Stimulated activated naive CD8-positive, alpha-beta T cell treated with anti-CD3 and anti-CD28 coated beads, Interleukin-15, Interleukin-2, amounts not matched to agents 100 U/mL and 50 U/mL, for 24 hours (primary cell): ENCODE data around the gene CTSE.
A peak's percentile ranks its signal among the peaks of the same experiment; 100 is the strongest.
"Not testable (repeated sequence)": the region's sequence is repeated elsewhere in the genome, so short reads cannot be mapped to it uniquely, and the experiment has no call there.

Experiments
- ATAC-seq: fragments of 150-1000 bp; cut with Tn5 transposase; one replicate; pipeline ENCODE4 v1.10.0; 2021
- DNase-seq: peaks from one replicate; pipeline ENCODE4 v3.0.0; 2021

CTSE gene

GRCh38 chr1:206023695-206024094 is at the start of gene CTSE:
CTSE (minus strand) TSS chr1:206023895; CDS start chr1:206023791, 104 bp downstream.
- no peak for ATAC-seq
- DNase-seq = no peak

DNA sequence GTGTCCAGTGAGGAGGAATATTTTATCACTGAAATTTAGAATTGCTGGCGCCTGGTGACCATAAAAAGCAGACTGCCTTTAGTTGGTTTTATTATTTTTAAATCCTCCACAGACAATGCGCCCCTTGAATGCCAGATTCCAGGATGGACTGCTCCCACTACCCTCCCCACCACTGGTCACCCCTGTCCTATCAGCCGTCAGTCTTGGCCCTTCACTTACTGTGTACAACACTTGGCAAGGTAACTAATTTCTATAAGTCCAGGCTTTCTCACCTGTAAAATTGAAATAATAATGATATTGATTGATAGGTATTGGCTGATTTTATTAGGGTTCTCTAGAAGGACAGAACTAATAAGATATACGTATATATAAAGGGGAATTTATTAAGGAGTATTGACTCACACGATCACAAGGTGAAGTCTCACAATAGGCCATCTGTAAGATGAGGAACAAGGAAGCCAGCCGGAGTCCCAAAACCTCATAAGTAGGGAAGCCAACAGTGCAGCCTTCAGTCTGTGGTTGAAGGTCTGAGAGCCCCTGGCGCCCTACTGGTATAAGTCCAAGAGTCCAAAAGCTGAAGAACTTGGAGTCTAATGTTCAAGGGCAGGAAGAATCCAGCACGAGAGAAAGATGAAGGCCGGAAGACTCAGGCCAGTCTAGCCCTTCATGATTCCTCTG is 47.1 kb upstream of the CTSE start:
- DNase-seq (no peak), ATAC-seq (no peak)

DNA sequence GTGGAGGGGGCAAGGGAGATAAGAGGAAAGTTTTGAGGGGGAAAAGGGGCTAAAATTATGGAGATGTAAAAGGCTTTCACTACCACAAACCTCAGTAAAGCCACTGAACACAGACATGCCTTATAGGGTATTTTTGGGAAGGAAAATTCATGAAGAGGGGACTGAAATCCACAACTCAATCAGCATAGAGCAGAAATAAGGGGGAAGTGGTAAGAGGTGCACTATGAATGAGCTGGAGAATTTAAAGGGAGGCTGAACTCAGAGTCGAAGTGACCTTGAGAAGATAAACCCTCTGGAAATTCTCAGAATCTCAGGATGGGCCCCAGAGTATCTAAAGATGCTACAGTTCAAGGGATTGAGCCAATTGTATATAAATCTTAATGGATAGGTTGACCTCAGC is 44.6 kb upstream of the CTSE start:
- DNase-seq (no peak), ATAC-seq (peak; percentile 48)

DNA sequence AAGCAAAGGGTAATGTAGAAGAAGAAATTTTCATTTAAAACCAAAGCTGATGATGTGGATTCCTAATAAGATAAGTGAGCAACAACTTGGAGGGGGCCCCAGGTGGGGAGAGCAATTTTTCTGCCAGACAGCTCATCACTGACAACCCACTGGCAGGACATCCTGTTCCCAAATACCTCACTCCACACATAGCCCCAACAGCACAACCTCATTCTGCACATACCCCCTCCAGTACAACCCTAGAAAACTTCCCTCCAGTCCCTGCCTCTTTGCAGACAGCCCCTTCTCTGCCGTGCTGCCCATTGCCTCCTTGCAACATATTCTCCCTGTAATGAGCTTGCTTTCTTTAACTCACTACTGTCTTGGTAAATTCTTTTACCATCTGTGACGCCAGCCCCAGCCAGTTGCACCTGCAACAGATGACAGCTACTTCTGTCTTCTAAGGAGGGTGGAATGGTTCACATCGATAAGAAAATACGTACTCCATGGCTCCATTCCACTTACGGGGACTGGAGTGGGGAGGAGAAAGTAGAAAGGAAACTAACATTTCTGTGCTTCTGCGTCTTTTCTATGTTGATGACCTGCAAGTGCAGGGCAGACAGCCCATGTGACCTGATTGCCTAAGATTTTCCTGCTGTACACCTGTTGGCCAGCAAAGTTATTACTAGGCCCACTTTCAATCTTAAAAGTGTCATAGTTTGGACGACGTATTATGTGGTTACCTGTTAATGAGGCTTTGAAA is 44.0 kb upstream of the CTSE start:
- DNase-seq = no peak
- ATAC-seq = peak; percentile 28

DNA sequence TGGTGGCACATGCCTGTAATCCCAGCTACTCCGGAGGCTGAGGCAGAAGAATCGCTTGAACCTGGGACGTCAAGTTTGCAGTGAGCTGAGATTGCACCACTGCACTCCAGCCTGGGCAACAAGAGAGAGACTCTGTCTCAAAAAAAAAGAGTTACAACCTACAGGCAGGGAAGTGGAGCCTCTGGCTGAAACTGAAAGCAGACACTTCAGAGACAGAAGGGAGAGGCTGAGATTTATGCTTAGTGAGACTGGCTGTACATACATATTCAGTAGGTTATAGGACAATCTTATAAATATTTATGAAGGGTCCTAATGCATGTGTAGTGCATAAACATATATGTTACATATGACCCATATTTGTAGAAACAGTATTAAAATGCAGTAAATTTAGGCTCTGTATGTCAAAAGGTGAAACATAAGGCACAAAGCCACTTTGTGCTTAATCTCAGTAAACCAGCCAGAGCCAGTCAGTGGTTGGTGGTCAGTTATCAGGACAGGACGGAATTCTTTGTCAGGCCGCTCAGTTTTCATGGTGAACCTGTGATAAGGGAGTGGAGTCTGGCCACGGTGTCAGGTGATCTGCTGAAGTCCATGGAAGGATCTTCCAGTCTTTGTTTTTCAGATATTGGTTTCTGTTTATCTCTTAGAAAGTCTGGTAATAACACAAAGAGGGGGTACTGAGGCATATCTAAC is 42.9 kb upstream of the CTSE start:
- ATAC-seq = peak; percentile 72
- DNase-seq = no peak

- DNase-seq = no peak
- no peak for ATAC-seq
These were observed 42.0 kb upstream of the CTSE start for GRCh38 chr1:206065547-206066145.

DNA sequence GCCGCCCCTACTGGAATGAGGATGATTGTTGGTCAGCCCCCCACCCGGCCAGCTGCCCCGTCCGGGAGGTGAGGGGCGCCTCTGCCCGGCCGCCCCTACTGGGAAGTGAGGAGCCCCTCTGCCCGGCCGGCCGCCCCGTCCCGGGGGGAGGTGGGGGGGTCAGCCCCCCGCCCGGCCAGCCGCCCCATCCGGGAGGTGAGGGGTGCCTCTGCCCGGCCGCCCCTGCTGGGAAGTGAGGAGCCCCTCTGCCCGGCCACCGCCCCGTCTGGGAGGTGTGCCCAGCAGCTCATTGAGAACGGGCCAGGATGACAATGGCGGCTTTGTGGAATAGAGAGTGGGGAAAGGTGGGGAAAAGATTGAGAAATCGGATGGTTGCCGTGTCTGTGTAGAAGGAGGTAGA is 40.8 kb upstream of the CTSE start:
- DNase-seq, ATAC-seq: not testable (repeated sequence)

GRCh38 chr1:206064001-206064400 is 40.3 kb upstream of the CTSE start:
- not testable (repeated sequence) for DNase-seq, ATAC-seq

GRCh38 chr1:206062464-206062863 is 38.8 kb upstream of the CTSE start:
- no peak for DNase-seq
- no peak for ATAC-seq

DNA sequence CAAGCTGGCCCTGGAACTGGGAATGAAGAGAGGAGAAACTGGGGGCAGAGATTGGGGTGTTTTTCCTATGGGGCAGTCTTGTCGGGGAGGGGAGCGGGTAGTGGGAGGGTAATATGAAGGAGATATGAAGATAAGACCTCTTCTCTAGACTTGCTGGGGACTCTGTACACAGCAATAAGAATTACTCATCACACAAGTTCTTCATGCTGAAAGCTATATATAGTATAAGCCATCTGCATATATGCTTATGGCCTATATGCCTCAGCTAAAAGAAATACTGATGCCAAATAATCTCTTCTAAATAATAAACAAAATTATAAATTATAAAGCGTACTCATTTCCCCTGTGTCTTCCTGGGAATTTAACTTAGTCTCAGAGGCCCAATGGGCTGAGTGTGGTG is 37.1 kb upstream of the CTSE start:
- ATAC-seq = no peak

GRCh38 chr1:206059355-206059915 is 35.7 kb upstream of the CTSE start:
- no peak for DNase-seq

More for the DNA sequence above, 37.1 kb upstream of the CTSE start:
- DNase-seq = no peak

GRCh38 chr1:206058927-206059292 is 35.2 kb upstream of the CTSE start:
- ATAC-seq (no peak), DNase-seq (no peak)

More at GRCh38 chr1:206059355-206059915, 35.7 kb upstream of the CTSE start:
- ATAC-seq = no peak

GRCh38 chr1:206058289-206058926 is 34.7 kb upstream of the CTSE start:
- not testable (repeated sequence) for DNase-seq, ATAC-seq

DNA sequence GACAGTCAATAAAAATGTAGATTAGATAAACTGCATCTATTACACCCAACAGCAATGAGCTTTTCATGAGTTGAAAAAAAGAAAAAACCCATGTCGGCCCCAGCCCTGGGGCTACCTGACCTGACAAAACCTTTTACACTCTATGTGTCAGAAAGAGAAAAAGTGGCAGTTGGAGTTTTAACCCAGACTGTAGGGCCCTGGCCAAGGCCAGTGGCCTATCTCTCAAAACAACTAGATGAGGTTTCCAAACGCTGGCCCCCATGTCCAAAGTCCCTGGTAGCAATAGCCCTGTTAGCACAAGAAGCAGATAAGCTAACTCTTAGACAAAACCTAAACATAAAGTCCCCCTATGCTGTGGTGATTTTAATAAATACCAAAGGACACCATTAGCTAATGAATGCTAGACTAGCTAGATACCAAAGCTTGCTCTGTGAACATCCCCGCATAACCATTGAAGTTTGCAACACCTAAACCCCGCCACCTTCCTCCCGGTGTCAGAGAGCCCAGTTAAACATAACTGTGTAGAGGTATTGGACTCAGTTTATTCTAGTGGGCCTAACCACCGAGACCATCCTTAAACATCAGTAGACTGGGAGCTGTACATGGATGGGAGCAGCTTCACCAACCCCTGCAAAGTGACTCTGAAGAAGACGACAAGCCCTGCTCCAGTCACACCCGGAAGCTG is 32.1 kb upstream of the CTSE start:
- DNase-seq, ATAC-seq: not testable (repeated sequence)

DNA sequence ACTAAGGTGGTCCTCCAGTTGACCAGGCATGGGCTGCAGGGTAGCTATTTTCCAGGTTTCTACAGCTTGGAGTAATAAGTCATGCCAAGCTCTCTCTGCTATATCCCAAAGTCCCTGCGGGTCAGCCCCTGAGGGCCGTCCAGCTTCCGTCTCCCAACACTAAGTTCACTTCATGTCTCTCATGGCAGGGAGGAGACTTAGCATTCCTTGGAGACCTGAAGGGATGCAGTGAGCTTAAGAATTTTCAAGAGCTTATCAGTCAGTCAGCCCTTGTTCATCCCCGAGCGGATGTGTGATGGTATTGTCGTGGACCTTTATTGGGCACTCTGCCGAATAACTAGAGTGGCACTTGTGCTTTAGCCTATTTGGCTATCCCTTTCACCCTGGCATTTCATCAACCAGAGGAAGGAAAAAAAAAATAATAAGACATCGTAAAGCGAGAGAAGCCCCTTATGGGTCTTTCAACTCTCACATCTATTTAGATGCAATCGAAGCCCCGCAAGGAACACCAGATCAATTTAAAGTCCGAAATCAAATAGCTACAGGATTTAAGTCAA is 31.5 kb upstream of the CTSE start:
- not testable (repeated sequence) for ATAC-seq, DNase-seq

GRCh38 chr1:206053616-206054015 is 29.9 kb upstream of the CTSE start:
- DNase-seq, ATAC-seq: not testable (repeated sequence)

- not testable (repeated sequence) for ATAC-seq
- peak; percentile 34 for DNase-seq
These were observed 29.4 kb upstream of the CTSE start, which contains the start of gene RHEX for GRCh38 chr1:206052919-206053610. RHEX (plus strand) TSS chr1:206053173; CDS start chr1:206097829, 44,656 bp downstream.

DNA sequence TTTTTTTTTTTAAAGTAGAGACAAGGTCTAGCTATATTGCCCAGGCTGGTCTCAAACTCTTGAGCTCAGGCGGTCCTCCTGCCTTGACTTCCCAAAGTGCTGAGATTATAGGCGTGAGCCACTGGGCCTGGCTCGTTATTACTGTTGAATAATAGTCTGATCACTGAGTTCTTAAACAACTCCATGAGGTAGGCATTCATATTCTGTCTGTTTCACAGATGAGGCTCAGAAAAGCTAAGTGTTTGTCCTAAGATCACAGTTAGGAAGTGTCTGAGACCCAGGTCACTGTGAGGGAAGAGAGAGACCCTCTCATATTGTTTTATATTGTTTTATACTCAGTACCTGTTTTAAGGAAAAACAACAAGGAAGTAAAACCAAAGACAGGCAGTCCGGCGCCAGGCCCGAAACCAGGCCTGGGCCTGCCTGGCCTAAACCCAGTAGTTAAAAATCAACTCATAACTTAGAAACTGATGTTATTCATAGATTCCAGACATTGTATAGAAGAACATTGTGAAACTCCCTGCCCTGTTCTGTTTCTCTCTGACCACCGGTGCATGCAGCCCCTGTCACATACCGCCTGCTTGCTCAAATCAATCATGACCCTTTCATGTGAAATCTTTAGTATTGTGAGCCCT is 28.7 kb upstream of the CTSE start:
- not testable (repeated sequence) for ATAC-seq, DNase-seq

DNA sequence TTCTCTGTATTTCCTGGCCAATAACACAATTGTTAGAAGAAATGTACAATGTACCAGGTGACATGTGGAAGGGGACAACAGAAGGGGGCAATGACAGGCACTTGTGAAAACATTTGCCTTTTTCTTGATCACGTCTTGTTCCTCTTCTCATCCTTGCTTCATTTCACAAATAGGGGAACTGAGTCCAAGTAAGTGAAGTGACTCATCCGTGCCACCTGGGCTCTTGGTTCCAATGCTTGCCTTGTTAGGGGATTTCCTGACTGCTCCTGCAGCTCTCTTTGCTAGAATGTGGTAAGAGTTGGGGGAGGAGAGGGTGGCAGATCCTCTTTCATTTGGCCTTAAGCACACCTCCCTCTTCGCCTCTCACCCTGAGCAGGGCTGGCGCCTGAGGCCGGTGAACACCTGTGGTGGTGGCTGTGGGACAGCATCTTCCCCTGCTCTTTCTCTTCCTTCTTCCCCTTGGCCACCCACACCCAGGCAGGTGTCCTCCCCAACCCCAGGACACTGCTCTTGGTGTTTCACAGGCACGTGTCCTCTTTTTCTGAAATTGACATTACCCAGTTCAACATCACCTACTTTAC is 27.1 kb upstream of the CTSE start:
- ATAC-seq (peak; percentile 94), DNase-seq (peak; percentile 62)
